GM12874 (cell line): ENCODE data around the gene TFIP11.

Experiments used
- TF ChIP-seq, protein P1 (sequence below): IDR thresholded peaks from 2 replicates; pipeline ENCODE4 v1.5.1; 2011; ENCODE audit warnings: low read depth, mild to moderate bottlenecking, control low read depth, low read length, moderate library complexity; ENCODE audit not compliant: insufficient read depth

Gene TFIP11

DNA sequence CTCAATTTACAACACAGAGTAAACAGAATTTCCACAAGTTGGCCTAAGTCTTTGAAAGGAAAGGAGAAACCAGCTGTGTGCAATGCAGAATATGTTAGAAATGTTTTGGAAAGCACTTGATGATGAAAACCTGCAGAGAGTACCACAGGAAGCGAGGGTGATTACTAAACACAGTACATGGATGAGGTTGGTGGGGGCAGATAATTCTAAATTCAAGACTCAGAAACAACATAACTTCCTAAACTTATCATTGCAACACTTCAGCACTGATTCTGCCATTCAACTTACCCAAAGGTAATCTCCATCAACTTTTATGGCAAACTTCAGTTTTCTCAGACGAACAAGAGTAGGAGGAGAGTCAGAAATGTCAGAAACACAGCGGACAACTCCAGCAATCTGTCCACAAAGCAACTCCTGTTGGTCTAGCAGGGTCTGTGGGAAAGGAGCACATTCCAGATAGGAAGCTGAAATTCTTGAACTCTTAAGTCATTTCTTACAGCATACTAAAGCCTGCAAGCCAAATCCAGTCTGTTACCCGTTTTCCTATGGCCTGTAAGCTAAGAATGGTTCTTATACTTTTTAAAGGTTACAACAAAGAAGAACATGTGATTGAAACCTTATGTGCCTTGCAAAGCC lies 35.5 kb downstream of the TFIP11 start:
- TF ChIP-seq, protein P1, sequence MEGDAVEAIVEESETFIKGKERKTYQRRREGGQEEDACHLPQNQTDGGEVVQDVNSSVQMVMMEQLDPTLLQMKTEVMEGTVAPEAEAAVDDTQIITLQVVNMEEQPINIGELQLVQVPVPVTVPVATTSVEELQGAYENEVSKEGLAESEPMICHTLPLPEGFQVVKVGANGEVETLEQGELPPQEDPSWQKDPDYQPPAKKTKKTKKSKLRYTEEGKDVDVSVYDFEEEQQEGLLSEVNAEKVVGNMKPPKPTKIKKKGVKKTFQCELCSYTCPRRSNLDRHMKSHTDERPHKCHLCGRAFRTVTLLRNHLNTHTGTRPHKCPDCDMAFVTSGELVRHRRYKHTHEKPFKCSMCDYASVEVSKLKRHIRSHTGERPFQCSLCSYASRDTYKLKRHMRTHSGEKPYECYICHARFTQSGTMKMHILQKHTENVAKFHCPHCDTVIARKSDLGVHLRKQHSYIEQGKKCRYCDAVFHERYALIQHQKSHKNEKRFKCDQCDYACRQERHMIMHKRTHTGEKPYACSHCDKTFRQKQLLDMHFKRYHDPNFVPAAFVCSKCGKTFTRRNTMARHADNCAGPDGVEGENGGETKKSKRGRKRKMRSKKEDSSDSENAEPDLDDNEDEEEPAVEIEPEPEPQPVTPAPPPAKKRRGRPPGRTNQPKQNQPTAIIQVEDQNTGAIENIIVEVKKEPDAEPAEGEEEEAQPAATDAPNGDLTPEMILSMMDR, result no peak

GRCh38 chr22:26474682-26475081 lies 37.6 kb downstream of the TFIP11 start:
- TF ChIP-seq, protein P1, result no peak

DNA sequence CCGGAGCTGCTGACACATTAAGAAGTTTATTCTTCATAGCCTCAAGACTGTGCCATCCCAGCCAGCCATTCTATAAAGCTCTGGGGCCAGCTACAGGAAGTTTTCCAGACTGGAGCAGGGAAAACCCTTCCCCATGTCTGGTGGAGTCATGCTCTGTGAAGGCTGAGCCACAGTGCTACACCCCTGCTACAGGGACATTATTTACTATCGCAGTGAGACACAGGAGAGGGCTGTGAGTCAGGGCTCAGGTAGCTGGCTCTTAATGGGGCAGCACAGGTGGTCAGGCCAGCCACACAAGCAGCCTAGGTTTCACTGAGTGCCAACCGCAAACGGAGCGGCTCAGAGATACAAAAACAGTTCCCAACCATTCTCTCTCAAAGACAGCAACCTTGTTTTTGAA lies 40.8 kb downstream of the TFIP11 start:
- TF ChIP-seq, protein P1, result no peak

- TF ChIP-seq, protein P1, result no peak
These were observed 41.5 kb downstream of the TFIP11 start for GRCh38 chr22:26470807-26471206.

DNA sequence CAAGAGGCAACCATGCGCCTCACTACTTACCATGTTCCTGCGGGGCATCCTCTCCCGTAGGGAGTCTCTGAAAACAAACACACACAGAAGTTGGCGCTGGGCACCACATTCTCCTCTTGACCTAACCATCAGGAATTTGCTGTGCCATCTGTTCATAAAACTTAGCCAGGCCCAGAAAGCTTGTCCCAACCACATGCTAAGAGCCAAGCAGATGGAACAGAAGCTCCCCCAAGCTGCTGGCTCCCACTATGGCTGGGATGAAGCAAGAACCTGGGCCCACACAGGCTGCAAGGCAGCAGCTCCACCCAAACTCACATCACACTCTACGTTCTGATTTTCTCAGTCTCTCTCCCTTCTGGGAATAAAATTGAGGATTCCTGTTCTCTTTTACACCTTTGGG lies 46.1 kb downstream of the TFIP11 start:
- TF ChIP-seq, protein P1, result no peak

DNA sequence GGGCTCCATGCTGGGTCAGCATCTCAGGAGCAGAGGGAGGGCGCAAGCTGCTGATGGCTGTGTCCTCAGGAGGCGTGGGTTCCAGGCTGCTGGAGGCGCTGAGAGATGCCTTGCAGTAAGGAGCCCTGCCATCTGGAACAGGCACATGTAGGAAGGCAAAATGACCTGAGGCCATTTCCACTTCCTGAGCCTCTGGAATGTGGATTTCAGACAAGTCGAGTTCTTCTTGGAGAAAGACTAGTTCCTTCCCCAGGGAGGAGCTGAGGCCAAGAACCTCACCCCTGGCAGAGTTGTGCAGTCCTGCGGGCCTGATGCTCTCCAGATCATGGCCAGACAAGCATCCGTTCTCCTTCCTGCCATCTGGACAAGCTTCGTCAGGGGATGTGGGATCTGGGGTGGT lies 48.0 kb downstream of the TFIP11 start:
- TF ChIP-seq, protein P1, result no peak

DNA sequence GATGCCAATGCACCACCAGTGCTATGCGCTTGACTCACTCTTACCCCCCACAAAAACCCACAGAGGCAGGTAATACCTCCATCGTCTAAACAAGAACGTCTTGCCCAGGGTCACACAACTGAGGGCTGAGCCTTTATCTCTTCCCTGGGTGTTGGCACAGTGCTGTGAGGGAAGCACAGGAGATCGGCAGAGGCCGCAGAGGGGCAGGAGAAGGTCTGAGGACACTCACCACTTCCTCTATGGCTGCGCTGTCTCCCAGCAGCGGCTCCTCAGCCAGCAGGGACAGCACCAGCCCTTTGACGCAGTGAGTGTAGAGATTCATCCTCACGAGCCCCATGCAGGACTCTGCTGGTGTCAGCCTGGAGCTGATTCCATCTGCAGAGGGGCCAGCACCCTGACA lies 48.6 kb downstream of the TFIP11 start:
- TF ChIP-seq, protein P1, result no peak
